HG03571 (cell line): Measurements from ENCODE around the gene PBX1.

ENCODE experiments used
- ATAC-seq: cut with Tn5 transposase; IDR thresholded peaks from one replicate; pipeline ENCODE4 v1.9.1; 2021; ENCODE audit not compliant: unreplicated experiment

The PBX1 gene

GRCh38 chr1:164801246-164801731 lies 242.3 kb downstream of the PBX1 start:
- ATAC-seq, result no peak

- ATAC-seq, result no peak
Measured at GRCh38 chr1:164801791-164802502, 243.0 kb downstream of the PBX1 start.

- ATAC-seq, result no peak
Measured at GRCh38 chr1:164802529-164803282, 243.7 kb downstream of the PBX1 start.

- no peak for ATAC-seq
Measured at GRCh38 chr1:164803366-164803765, 244.4 kb downstream of the PBX1 start.

- no peak for ATAC-seq
Measured at GRCh38 chr1:164804366-164804765, 245.4 kb downstream of the PBX1 start.

- ATAC-seq, result no peak
Measured at GRCh38 chr1:164805399-164805798, 246.4 kb downstream of the PBX1 start.

- ATAC-seq, result no peak
Measured at GRCh38 chr1:164806531-164806930, 247.5 kb downstream of the PBX1 start.

GRCh38 chr1:164813776-164814175 lies 254.8 kb downstream of the PBX1 start:
- no peak for ATAC-seq

GRCh38 chr1:164821648-164822047 lies 262.7 kb downstream of the PBX1 start:
- ATAC-seq, result no peak

GRCh38 chr1:164823486-164824279 lies 264.7 kb downstream of the PBX1 start:
- ATAC-seq, result no peak

- ATAC-seq, result no peak
Measured at GRCh38 chr1:164824542-164824941, 265.6 kb downstream of the PBX1 start.

- ATAC-seq, result no peak
Measured at GRCh38 chr1:164830628-164831027, 271.6 kb downstream of the PBX1 start.

GRCh38 chr1:164834641-164835040 lies 275.7 kb downstream of the PBX1 start:
- no peak for ATAC-seq

GRCh38 chr1:164836614-164837018 lies 277.6 kb downstream of the PBX1 start:
- no peak for ATAC-seq

- ATAC-seq, result no peak
Measured at GRCh38 chr1:164838786-164839185, 279.8 kb downstream of the PBX1 start.

GRCh38 chr1:164840936-164841335 lies 282.0 kb downstream of the PBX1 start:
- ATAC-seq, result no peak

- no peak for ATAC-seq
Measured at GRCh38 chr1:164841702-164842465, 282.9 kb downstream of the PBX1 start.

- no peak for ATAC-seq
Measured at GRCh38 chr1:164842870-164843269, 283.9 kb downstream of the PBX1 start.

GRCh38 chr1:164843743-164844500 lies 284.9 kb downstream of the PBX1 start:
- no peak for ATAC-seq
